HG02970 (cell line): ENCODE measurements around the gene ZSCAN21.
"Not testable (repeated sequence)": the region's sequence is repeated elsewhere in the genome, so short reads cannot be mapped to it uniquely, and the experiment has no call there.

Source experiments
- ATAC-seq: cut with Tn5 transposase; IDR thresholded peaks from one replicate; pipeline ENCODE4 v1.9.1; 2021; ENCODE audit warnings: mild to moderate bottlenecking, moderate library complexity, moderate number of reproducible peaks; ENCODE audit not compliant: unreplicated experiment, low FRiP score

ZSCAN21 gene

DNA sequence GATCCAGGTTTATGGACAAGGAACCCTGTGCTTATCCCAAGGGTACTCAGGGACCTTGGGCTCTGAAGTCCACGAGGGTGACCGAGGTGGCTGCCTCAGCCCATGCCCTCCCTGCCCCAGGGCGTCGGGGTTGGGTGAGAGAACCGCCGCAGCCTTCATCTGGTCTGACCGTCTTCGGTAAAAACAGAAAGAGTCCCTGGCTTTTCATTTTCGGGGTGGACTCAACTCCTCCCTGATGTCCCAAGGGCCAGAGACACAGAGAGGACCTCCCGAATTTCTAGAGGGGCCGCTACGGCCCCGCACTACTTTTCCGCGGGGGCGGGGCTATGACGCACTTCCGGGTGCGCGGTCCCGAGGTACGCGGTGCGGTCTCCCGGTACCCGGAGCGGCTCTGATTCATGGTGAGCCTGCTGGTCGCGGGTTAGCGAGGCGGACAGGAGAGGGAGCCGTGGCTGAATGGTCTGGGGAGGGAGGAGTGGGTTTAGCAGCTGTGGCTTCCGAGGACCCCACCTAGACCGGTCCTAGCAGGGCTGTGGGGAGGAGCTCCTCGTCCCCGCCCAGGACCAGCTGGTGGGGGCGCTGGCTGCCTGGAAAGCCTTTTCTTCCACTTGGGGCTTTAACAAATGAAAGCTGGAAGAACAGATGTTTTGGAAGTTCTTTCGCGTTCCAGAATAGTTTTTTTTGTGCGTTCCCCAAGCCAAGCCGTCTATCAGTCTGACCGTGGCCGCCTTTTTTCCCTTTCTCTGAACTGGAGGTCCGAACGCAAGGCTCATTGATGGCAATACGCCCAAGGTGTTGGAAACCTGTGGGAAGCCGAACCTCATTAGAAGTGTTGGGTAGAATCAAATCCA, at the start of gene ZSCAN21:
Gene ZSCAN21 (plus strand): TSS at position 334 of the 851 bp plus-strand sequence. CDS start 7,233 bp downstream, outside the sequence.
- ATAC-seq: peak; percentile 84

DNA sequence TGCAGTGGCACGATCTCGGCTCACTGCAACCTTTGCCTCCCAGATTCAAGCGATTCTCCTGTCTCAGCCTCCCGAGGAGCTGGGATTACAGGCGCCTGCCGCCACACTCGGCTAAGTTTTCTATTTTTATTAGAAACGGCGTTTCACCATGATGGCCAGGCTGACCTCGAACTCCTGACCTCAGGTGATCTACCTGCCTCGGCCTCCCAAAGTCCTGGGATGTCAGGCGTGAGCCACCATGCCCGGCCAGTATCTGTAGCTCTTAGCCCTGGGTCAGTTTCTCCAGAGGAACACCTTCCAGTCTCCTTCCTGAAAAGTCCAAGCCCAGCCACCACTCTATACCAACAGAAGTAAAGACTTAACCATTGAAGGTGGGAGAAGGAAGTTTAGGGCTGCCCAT, 49.3 kb upstream of the ZSCAN21 start:
- ATAC-seq: no peak

DNA sequence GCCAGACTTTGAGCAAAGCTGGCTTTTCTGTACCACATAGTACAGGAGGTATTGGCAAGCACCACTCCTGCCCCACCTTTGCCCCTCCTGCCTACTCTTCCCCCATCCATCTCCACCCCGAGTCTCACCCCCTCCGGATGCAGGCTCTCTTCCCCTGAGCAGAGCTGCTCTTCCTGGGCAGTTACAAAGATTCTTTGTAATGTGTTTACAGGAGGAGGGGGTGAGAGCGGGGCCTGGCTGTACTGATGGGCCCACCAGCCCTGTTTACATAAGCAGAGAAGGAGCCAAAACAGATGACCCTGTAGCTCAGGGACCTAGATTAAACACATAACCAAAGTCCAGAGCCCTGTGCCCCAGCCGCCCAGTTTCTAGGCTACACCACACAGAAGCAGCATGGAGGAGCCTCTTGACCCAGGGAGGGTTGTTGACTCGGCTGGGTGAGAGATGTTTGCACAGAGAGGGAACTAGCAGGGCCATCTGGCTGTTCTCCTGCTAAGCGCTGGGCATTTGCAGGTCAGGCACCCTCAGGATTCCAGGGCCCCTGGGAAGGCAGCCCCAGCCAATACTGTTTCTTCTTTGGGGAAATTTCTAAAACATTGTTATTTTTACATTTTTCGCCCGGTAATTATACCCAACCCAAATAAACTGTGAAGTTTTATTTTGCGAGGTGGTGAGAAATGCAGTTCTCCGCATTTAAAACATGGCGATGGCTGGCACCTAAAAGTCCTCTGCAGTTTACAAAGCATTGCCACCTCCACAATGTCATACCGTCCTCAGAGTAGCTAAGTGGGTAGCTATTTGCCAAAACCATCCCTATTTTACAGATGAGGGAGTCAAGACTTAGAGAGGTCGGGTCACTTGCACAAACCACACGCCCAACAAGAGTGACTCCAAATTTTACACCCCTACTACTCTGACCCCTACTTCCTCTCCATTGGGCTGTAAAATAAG, 45.6 kb upstream of the ZSCAN21 start:
- no peak for ATAC-seq

DNA sequence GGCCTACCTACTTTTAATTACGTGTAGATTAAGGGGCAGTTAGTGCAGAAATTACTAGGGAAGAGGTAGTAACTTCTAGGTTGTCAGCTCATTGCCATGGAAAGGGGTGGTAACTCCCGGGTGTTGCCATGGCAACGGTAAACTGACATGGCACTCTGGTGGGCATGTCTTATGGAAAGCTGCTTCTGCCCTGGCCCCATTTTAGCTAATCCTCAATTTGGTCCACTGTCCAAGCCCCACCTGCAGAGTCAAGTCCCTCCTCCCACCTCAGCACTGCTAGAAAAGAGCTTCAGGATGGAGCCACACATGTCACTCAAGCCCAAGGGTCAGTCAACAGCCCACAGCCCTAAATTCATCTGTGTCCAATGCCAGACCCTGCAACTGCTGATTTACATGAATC, 41.7 kb upstream of the ZSCAN21 start:
- no peak for ATAC-seq

DNA sequence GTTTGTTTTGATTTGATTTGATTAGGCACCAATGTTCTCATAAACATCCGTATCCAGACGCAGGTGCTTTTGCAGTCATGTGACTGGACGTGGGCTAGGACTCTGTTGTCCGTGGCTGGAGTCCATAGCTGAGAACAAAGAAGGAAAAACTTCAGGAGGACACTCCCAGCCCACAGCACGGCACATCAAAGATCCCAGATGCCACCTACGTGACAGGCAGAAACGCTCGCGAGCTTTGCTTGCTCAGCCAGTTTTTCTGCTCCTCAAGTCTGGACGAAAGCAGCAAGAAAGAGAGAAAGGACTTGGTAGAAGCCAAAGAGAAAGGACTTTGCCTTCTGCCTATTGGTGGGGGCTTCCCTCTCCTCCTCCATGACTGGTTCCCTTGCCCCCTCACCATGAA, 41.0 kb upstream of the ZSCAN21 start:
- no peak for ATAC-seq

DNA sequence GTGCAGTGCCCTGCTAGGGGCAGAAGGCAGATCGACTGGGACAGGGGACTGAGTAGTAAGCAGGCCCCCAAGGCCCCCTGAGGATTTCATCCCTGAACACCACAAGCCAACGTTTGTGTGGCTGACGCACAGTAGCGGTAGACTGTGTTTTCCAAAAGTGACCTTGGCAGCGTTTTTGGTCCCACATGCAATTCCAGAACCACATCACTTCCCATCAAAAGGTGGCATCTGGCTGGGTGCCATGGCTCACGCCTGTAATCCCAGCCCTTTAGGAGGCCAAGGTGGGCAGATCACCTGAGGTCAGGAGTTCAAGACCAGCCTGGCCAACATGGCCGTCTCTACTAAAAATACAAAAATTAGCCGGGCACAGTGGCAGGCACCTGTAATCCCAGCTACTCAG, 39.6 kb upstream of the ZSCAN21 start:
- ATAC-seq: not testable (repeated sequence)

DNA sequence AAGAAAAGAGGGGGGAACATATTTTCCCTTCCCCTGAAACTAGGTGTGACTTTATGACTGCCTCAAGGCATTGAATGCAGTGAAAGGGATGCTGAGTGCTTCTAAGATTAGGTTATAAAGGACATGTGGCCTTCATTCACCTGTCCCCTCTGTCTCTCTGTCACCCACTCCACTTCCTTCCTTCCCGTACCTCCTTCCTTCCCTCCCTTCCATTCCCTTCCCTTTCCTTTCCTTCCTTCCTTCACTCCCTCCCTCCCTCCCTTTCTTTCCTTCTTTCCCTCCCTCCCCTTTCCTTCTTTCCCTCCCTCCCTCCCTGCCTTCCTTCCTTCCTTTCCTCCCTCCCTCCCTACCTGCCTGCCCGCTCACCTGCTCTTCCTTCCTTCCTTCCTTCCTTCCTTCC, 38.7 kb upstream of the ZSCAN21 start:
- ATAC-seq: no peak

DNA sequence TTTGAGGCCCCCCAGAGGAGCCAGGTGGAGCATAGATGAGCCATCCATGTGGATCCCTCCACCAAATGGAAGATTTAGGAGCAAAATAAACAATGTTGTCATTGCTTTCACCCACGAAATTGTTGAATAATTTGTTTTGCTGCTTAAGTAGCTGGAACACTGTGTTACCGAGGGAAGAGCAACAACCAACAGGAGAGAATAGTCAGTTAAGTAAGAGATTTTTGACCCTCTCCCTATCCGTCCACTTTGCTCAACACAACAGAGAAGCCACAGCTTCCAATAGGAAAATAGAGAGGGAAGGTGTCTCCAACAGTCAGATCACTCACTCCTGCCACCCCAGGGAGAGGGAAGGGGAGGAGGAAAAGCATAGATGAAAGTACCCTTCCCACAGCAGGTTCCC, 38.1 kb upstream of the ZSCAN21 start:
- ATAC-seq: no peak

DNA sequence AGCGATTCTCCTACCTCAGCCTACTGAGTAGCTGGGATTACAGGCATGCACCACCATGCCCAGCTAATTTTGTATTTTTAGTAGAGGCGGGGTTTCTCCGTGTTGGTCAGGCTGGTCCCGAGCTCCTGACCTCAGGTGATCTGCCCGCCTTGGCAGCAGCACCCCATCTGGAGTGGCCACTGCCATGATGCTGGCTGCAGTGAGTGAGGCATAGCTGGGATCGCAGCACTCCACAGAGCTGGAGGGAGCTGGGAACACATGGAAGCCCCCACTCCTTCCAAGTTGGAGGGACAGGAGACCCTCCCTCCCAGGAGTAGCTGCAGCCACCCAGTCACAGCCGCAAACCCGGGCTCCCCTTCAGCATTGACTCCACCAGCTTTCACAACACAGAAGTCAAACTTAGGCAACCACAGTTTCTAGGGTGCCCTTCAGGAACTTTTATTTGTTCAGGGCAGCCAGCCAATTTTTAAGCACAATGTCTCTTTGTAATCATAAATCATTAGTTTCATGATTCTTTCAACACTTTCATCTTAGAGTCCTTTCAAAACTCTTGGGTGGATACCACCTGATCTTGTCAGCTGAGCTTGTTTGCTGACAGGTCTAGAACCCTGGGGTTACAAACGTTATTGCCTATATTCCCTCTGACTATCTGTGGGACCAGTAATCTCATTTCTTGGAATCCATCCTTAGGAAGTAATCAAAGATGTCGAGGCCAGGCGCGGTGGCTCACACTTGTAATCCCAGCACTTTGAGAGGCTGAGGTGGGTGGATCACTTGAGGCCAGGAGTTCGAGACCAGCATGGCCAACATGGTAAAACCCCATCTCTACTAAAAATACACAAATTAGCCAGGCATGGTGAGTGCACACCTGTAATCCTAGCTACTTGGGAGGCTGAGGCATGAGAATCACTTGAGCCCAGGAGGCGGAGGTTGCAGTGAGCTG, 36.9 kb upstream of the ZSCAN21 start:
- ATAC-seq: not testable (repeated sequence)

DNA sequence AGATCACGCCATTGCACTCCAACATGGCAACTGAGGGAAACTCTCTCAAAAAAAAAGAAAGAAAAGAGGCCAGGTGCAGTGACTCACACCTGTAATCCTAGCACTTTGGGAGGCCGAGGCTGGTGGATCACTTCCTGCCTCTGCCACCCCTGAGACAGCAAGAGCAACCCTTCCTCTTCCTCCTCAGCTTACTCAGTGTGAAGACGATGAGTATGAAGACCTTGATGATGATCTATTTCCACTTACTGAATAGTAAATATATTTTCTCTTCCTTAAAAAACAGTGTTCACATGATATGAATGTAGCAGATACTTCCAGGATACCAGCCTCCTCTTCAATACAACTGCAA, 36.3 kb upstream of the ZSCAN21 start:
- ATAC-seq: no peak

DNA sequence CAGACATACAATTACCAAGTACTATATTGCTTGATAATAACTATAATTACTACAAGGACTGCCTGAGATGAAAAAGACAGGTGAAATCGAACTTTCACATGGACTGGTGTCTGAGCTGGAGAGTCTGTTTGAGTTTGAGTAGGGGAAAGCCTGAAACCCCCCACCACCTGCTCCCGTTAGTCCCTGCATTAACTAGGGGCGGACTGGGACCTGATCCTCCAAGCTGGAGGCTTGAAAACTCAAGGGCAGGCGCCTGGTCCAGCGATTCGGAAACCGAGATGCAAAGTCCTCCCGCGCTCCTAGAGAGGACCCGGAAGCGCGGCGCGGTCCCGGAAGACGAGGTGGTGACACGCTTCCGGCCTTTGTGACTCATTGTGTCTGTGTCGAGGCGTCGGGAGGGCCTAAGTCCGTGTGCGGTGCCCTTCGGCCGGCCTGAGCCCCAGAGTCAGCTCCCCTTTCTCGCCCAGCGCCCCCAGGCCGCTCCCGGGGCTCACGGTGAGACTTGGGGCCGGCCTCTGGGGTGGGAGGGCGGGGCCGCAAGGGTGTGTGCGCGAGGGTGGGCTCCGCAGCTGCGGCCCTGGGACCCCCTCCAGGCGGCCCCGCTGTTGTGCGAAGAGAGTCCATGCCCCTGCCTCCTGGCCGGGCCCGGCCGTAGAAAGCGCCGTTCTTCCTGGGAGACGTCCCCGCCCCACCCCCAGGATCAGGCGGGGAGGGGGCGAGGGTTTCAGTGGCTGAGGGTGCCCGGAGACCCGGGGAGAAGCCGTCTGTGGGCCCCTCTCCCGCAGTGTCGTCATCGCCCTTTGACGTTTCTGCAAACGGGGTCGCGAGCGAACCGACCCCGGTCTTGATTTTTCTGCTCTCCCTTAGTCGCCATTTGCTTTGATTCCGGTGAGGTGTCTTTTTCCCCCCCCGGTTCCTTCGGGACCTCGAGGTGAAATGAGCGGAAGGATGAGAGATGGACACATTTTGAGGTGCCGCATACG, 34.1 kb upstream of the ZSCAN21 start, which contains the start of gene ZKSCAN1:
Gene ZKSCAN1 (plus strand): TSS at position 365 of the 983 bp plus-strand sequence. CDS start 7,911 bp downstream, outside the sequence.
- ATAC-seq: peak; percentile 80

DNA sequence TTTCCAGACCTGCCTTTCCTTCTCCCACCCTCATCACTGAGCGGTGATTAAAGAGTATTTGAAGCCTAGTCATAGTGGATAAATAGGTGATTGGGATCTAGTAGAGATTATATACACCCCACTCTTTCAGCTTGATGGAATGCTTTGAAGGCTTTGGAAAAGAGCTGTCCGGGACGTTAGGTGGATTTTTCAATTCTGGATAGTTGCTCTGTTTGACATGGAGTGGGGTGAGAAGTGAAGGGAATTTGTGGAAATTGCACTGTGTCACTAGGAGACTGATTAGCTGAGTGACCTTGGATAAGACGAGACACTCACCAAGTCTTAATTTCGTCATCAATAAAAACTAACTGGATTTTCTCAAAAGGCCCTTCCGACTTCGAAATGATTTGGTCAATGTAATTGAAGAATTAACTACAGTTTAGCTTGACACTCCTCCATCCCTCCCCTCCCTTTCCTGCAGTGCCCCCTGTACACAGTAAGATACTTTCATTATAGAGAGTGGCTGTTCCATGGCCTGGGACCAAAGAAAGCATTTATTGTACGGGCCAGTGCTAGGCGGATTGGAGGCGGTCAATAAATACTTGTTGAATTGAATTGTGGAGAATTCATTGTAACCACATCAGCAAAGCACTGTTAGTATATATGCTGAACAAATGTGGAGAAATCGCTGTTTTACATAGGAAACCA, 33.2 kb upstream of the ZSCAN21 start:
- no peak for ATAC-seq

DNA sequence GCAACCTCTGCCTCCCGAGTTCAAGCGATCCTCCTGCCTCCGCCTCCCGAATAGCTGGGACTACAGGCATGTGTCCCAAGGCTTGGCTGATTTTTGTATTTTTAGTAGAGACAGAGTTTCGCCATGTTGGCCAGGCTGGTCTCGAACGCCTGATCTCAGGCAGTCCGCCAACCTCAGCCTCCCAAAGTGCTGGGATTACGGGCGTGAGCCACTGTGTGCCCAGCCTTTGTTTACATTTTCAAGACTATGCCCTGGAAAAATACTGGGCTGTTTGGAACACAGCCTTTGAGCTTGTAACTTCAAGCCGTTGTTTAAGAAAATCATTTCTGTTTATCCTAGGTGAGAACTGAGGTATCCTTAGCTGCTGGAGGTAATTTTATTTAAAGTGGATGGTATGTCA, 32.3 kb upstream of the ZSCAN21 start:
- ATAC-seq: no peak

DNA sequence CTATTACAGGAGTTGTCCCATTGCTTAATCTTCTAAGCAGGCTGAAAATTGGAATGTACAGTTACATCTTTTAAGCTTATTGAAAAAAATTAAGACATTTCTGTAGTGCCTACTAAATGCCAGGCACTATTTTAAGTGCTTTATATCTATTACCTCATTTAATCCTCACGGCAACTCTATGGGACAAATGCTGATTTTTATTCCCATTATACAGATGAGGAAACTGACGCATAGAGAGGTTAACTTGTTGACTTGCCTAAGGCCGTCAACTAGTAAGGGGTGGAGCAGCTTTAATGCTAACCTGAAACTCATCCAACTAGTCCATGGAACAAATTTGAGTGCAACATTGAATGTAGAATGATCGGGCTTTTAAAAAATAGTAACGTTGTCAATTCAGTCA, 31.7 kb upstream of the ZSCAN21 start:
- ATAC-seq: no peak

DNA sequence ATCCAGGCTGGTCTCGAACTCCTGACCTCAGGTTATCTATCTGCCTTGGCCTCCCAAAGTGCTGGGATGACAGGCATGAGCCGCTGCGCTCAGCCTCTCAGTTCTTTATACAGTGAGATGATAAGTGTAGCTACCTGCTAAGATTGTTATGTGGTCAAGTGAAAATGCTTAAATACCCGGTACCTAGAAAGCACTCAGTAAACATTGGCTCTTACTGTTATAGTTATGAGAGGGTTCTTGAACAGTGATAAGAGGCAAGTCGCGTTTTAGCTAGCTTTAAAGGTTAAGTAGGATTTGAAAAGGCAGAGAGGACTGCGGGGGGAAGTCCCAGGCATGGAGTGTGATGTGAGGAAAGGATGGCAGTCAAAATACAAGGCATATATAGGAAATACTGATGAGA, 29.7 kb upstream of the ZSCAN21 start:
- ATAC-seq: no peak

DNA sequence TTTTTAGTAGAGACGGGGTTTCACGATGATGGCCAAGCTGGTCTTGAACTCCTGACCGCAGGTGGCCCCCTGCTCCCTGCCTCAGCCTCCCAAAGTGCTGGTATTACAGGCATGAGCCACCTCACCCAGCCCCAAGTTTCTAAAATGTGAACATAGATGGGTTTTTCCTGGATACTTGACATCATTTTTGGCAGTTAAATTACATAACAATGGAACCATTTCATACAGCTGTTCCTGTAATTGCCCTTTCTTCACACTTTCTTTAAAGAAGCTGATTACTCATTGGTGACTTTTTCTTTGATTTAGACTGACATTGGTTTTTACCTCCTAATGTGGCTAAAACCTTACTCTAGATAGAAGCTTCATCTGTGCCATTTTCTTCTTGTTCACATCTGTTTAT, 28.3 kb upstream of the ZSCAN21 start:
- no peak for ATAC-seq

DNA sequence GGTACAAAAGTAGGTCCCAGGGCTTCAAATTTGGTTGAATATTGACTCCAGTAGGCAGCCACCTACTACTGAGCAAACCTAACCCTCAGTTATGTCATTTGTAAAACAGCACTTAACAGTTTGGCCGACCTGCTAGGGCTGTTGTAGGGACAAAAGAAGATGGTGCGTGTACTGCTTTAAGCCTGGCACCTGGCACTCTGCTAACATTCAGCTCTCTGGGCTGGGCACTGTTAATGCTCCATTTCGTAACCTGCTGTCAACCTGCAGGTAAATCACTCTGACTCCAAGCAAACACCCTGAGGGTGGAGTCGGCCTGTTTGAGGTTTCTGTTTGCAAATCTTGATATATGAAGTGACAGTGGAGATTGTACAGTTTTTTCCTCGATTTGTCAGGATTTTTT, 27.0 kb upstream of the ZSCAN21 start:
- ATAC-seq: no peak

DNA sequence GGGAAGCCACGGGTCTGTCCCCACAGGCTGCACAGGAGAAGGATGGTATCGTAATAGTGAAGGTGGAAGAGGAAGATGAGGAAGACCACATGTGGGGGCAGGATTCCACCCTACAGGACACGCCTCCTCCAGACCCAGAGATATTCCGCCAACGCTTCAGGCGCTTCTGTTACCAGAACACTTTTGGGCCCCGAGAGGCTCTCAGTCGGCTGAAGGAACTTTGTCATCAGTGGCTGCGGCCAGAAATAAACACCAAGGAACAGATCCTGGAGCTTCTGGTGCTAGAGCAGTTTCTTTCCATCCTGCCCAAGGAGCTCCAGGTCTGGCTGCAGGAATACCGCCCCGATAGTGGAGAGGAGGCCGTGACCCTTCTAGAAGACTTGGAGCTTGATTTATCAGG, 26.0 kb upstream of the ZSCAN21 start:
- ATAC-seq: no peak
